ENCODE measurements around the gene SHISA4.
"Not testable (repeated sequence)": the region's sequence is repeated elsewhere in the genome, so short reads cannot be mapped to it uniquely, and the experiment has no call there.

SHISA4 gene

DNA sequence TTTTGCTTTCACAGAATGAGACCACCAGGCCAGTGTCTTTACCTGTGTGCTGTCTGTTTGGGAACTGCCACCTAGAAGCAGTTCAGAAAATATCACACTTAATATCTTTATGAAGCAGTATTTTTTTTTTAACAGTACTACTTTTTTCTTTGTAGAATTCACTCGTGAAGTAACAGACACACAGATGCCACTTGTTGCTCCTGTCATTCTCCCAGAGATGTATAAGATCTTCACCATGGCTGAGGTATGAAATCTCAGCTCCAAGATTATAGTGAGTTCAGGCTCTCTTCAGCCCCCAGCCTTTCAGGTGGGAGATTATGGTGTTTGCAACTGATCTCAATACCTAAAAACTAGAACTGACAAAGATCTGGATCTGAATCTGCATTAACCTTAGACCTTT is 36.7 kb upstream of the SHISA4 start:
- Histone ChIP-seq H3K4me3 (ENCODE audit: low read depth, low read length) (no peak overlapping the region), H3K27ac (no peak overlapping the region), H3K9me3 (ENCODE audit: severe bottlenecking) (no peaks in the 10 kb centered on the region), H3K27me3 (ENCODE audit: insufficient read depth, low read depth, severe bottlenecking) (no peaks in the 10 kb centered on the region), H3K36me3 (peaks cover 100% of the 10 kb centered on the region)
- TF ChIP-seq, protein P1, sequence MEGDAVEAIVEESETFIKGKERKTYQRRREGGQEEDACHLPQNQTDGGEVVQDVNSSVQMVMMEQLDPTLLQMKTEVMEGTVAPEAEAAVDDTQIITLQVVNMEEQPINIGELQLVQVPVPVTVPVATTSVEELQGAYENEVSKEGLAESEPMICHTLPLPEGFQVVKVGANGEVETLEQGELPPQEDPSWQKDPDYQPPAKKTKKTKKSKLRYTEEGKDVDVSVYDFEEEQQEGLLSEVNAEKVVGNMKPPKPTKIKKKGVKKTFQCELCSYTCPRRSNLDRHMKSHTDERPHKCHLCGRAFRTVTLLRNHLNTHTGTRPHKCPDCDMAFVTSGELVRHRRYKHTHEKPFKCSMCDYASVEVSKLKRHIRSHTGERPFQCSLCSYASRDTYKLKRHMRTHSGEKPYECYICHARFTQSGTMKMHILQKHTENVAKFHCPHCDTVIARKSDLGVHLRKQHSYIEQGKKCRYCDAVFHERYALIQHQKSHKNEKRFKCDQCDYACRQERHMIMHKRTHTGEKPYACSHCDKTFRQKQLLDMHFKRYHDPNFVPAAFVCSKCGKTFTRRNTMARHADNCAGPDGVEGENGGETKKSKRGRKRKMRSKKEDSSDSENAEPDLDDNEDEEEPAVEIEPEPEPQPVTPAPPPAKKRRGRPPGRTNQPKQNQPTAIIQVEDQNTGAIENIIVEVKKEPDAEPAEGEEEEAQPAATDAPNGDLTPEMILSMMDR (IDR thresholded peaks at IDR 0.05; ENCODE audit: low read depth, low read length): no peak
- DNase-seq: no peak

DNA sequence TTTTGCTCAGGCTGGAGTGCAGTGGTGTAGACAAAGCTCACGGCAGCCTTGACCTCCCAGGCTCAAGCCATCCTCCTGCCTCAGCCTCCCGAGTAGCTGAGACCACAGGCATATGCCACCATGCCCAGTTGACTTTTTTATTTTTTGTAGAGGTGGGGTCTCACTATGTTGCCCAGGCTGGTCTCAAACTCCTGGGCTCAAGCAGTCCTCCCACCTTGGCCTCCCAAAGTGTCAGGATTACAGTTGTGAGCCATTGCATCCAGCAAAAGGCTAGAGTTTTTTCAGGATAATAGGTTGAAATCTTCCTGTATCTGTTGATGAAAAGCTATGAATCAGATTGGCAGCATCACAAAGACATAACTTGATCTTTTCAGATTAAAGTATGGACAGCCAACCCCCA is 32.0 kb upstream of the SHISA4 start:
- H3K36me3 ChIP-seq: peaks cover 100% of the 10 kb centered on the region
- not testable (repeated sequence) for H3K27me3 ChIP-seq (ENCODE audit: insufficient read depth, low read depth, severe bottlenecking); H3K9me3 ChIP-seq (ENCODE audit: severe bottlenecking); H3K4me3 ChIP-seq (ENCODE audit: low read depth, low read length); H3K27ac ChIP-seq; DNase-seq

DNA sequence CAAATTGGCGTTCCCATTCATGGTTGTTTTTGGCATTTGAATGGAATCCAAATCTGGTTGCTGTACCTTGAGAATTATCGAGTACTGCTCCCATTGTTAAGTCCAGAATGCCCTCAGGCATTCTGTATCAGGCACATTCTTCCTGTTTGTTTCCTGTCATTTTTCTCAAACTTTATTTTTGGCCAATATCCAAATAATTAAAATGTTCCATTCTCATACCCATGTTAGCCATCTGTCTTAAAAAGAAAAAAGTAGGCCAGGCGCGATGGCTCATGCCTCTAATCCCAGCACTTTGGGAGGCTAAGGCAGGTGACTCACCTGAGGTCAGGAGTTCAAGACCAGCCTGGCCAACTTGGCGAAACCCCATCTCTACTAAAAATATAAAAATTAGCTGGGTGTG is 29.3 kb upstream of the SHISA4 start:
- DNase-seq: no peak

DNA sequence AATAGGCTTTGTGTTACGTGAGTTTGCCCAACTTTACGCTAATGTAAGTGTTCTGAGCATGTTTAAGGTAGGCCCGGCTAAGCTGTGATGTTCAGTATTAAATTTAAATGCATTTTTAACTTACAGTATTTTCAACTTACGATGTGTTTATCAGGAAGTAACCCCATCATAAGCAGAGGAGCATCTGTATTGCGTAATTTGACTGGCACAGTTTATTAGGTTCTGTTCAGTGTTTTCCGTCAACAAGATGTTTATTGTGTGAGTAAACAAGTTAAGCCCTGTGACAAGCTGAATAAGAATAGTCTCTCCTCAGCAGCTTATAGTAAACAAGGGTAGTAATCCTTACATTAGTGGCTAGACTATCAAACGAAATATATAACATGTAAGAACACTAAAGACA is 27.2 kb upstream of the SHISA4 start:
- peaks cover 96% of the 10 kb centered on the region for H3K36me3 ChIP-seq
- TF ChIP-seq, protein P1 (IDR thresholded peaks at IDR 0.05; ENCODE audit: low read depth, low read length): no peak
- H3K9me3 ChIP-seq (ENCODE audit: severe bottlenecking): no peaks in the 10 kb centered on the region

More for the DNA sequence above, 29.3 kb upstream of the SHISA4 start:
- H3K4me3 ChIP-seq (ENCODE audit: low read depth, low read length): no peak overlapping the region
- H3K9me3 ChIP-seq (ENCODE audit: severe bottlenecking): no peaks in the 10 kb centered on the region
- H3K36me3 ChIP-seq: peaks cover 98% of the 10 kb centered on the region
- no peak overlapping the region for H3K27ac ChIP-seq
- TF ChIP-seq, protein P1 (IDR thresholded peaks at IDR 0.05; ENCODE audit: low read depth, low read length): no peak
- H3K27me3 ChIP-seq (ENCODE audit: insufficient read depth, low read depth, severe bottlenecking): no peaks in the 10 kb centered on the region

DNA sequence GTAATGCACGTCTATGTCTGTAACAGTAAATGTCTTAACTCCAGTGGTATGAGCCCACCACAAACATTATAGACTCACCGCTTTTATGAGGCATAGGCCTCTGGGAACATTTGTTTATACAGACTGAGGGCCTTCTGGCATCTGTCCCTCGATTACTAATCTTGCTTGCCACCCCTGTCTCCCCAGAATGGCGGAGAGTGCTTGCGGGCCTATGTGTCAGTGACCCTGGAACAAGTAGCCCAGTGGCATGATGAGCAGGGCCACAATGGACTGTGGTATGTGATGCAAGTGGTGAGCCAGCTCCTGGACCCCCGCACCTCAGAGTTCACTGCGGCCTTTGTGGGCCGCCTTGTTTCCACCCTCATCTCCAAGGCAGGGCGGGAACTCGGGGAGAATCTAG is 18.3 kb upstream of the SHISA4 start:
- H3K36me3 ChIP-seq: peaks cover 100% of the 10 kb centered on the region
- DNase-seq: no peak
- H3K4me3 ChIP-seq (ENCODE audit: low read depth, low read length): no peak overlapping the region
- no peaks in the 10 kb centered on the region for H3K27me3 ChIP-seq (ENCODE audit: insufficient read depth, low read depth, severe bottlenecking)
- no peaks in the 10 kb centered on the region for H3K9me3 ChIP-seq (ENCODE audit: severe bottlenecking)
- no peak overlapping the region for H3K27ac ChIP-seq
- TF ChIP-seq, protein P1 (IDR thresholded peaks at IDR 0.05; ENCODE audit: low read depth, low read length): no peak

More for the DNA sequence above, 27.2 kb upstream of the SHISA4 start:
- Histone ChIP-seq H3K27me3 (ENCODE audit: insufficient read depth, low read depth, severe bottlenecking) (no peaks in the 10 kb centered on the region), H3K27ac (no peak overlapping the region), H3K4me3 (ENCODE audit: low read depth, low read length) (no peak overlapping the region)
- no peak for DNase-seq

DNA sequence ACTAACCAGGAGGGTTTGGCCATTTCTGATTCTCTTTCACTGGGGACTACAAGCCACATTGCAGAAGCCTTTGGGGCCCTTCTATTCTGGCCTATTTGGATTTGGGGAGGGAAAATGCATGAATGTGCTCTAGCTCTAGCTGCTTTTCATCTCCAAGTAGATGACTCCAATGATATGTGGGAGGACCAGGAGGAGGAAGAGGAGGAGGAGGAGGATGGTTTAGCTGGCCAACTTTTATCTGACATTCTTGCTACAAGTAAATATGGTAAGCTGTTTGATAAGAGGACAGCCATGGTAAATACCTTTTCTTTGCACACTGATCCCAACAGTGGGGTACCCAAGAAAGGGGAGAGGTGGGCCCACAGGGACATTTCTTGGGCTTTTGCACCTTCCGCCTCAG is 14.0 kb upstream of the SHISA4 start:
- TF ChIP-seq, protein P1 (IDR thresholded peaks at IDR 0.05; ENCODE audit: low read depth, low read length): no peak
- Histone ChIP-seq H3K9me3 (ENCODE audit: severe bottlenecking) (no peaks in the 10 kb centered on the region), H3K27ac (no peak overlapping the region), H3K27me3 (ENCODE audit: insufficient read depth, low read depth, severe bottlenecking) (no peaks in the 10 kb centered on the region), H3K36me3 (peaks cover 100% of the 10 kb centered on the region), H3K4me3 (ENCODE audit: low read depth, low read length) (no peak overlapping the region)
- DNase-seq: no peak
